GM21367 (cell line): ENCODE data around the gene ASCC1.

ENCODE experiments used
- ATAC-seq: cut with Tn5 transposase; IDR thresholded peaks from one replicate; pipeline ENCODE4 v1.9.1; 2021; ENCODE audit not compliant: unreplicated experiment

Gene ASCC1

GRCh38 chr10:72069751-72070526, 146.1 kb downstream of the ASCC1 start:
- ATAC-seq, result no peak

- ATAC-seq, result no peak
These were observed 147.1 kb downstream of the ASCC1 start for GRCh38 chr10:72068901-72069446.

DNA sequence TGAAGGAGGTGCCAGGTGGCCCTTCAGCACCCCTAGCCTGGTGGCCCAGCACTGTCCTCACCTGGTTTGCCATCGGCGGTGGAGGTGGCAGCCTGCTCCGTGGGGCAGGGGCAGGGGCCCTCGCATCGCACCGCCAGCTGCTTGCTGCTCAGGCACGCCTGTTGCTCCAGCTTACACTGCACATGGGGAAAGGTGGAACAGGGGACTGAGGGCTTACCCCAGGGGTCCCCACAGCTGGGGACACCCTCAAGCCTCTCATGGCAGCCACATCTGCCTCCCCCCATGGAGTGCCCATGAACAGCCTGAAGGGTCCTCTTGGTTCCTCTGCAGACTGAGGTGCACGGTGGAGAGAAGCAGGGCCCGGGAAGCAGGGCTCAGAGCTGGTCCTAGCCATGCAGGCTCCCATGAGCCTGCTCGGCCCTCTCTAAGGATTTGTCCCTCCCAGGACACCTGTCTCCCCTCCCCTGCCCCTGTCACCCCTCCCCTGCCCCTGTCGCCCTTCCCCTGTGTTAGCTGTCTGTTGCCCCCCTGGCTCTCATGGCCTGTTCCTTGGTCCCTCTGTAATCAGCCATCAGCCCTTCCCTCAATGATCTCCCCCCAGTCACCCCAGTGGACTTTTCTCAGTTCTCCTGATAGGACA, 147.8 kb downstream of the ASCC1 start:
- no peak for ATAC-seq

DNA sequence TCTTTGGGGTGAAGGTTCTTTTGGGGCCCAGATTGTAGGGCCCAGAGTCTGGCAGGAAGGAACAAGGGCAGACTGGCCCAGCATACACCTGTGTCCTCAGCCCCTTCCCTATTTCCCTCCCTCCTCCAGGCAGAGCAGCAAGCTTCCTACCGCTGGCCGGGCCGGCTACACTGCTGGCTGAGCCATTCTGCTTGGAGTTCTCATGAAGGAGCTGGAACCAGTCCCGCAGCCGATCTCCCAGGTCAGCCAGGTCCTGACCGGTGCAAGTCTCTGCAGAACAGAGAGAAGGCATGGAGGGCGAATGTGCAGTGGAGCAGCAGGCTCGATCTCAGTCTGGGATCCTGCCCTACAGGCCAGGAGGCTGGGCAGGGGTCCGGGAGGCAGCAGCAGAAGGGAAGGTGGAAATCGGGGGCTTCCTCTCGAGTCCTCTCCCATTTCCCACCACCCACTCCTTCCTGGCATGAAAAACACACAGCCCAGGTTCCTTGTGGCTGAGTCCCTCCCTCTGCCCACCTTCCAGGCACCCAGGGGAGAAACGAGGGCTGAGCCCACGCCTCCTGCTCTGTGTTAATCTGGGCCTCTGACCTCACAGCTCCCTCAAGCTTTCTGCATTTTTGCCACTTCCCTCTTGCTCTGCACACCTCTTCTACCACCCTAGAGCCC, 148.5 kb downstream of the ASCC1 start:
- no peak for ATAC-seq

- no peak for ATAC-seq
These were observed 149.5 kb downstream of the ASCC1 start for GRCh38 chr10:72066318-72067284.

DNA sequence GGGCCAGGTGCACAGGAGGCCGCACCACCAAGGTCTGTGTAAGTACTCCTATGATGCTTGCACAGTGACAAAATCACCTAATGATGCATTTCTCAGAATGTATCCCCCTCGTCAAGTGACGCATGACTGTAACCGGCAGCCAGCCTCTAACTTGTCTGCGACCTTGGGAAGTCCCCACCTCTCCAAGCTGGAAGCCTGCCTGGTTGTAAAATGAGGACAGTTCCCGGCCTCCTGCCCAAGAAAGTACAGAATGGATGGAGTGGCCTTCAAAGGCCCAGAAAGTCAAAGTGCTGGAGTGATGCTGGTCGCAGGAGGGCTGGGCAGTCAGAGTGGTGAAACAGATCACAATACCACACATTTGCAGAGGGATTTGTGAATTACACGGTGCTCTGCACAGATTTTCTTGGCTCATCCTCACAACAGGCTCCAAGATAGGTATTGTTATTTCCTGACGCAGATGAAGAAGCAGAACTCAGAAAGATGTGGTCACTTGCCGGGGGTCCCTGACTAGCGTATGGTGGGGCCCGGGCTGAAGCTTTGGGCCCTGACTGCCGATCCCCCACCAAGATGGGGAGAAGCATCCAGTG, 150.5 kb downstream of the ASCC1 start:
- no peak for ATAC-seq

DNA sequence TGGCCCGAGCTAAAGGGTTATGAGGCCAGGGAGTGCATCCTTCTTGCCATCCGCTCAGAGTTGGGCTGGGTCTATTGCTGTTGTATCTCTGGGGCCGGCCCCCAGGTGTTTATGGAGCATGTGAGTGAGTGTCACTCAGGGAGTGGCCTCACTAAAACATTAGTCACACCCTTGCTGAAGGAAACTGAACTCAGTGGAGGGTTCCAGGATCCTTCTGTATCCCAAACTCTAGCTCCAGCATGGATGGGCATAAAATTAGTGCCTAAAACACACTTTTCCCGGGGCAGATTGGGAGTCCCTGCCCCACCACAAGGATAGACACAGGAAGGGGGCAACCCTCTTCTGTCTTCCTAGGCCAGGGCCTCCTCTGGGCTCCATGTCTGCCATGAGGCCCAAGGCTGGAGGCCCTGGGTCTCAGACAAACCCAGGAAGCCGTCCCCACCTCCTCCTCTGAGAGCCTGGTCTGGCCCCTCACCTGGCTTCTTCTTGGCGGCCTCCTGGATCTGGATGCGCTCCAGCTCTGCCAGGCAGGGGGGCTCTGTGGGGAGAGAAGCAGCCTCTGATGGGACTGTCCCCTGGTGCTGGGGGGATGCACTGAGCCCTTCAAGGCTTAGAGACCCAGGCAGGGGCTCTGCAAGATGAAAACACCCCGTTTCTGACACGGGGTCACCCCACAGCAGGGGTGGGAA, 152.2 kb downstream of the ASCC1 start:
- ATAC-seq, result no peak

- no peak for ATAC-seq
These were observed 153.0 kb downstream of the ASCC1 start for GRCh38 chr10:72062832-72063702.

GRCh38 chr10:72062382-72062781, 153.7 kb downstream of the ASCC1 start:
- ATAC-seq, result no peak

DNA sequence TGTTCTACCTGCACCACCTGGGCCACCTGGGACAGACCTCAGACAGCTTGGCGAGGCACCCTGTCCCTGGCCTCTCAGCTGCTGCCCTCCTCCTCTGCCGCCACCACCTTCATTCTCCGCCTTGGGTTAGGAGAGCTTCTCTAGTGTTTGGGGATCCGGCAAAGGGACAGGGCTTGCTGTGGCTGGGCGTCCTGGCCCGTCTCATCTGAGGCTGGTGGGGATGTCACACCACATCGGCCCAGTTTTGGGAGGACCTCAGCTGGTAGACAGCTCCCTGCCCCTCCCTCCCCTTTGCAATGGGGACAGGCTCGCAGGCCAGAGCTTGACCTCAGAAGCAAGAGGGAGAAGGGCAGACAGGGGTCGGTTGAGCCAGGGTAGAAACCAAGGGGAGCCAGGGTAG, 154.1 kb downstream of the ASCC1 start:
- ATAC-seq, result no peak

- ATAC-seq, result no peak
These were observed 154.6 kb downstream of the ASCC1 start for GRCh38 chr10:72061491-72061890.

GRCh38 chr10:72059843-72060822, 155.9 kb downstream of the ASCC1 start:
- ATAC-seq, result no peak

DNA sequence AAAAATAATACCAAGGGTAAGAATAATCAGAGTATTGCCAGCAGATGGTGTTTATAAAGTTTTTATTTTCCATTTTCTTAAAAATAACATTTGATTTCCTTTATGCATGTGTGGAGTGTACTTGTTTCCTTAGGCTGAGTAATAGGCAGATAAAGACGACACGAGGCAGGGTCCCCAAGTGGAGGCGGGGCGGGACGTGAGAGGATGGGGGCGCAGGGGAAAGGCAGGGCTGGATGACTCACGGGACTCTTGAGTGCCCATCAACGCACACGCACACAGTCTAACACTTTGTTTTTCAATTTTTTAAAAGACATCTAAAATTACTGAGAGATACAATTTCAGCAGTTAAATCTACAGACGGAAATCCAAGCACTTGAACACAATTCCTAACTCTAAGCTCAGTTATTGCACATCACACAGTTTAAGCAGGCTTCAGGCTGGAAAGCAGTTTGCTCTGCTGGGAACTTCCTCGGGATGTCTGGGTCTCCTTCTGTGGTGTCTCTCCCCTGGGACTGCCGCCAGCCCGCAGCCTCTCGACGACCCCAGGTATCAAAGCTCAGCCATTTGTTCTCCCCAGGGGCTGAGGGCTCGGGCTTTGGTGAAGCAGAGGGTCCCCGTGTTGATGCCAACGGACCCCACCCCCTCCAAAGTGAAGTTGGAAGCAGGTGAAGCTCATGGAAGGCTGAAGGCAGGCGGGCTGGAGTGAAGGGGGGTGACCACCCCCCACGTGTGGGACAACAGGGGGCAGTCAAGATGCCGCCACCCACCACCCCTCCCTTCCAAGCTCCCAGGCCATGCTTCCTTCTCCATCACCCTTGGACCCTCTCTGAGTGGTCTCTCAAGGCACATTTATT, 156.9 kb downstream of the ASCC1 start:
- no peak for ATAC-seq

DNA sequence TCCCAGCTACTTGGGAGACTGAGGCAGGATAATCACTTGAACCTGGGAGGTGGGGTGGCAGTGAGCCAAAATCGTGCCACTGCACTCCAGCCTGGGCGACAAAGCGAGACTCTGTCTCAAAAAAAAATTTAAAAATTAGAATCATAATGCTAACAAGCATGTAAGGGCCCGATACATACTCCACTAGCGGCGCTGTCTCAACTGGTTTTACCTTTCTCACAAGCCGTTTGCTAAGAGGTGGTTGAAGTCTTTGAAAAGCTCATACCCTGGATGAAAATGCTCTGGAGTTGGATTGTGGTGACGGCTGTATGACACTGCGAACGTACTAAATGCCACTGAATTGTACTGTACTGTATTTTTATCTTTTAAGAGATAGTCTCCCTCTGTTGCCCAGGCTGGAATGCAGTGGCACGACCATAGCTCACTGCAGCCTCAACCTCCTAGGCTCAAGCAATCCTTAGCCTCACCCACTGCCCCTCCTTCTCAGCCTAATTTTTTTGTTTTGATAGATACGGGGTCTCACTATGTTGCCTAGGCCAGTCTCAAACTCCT, 157.7 kb downstream of the ASCC1 start:
- no peak for ATAC-seq

DNA sequence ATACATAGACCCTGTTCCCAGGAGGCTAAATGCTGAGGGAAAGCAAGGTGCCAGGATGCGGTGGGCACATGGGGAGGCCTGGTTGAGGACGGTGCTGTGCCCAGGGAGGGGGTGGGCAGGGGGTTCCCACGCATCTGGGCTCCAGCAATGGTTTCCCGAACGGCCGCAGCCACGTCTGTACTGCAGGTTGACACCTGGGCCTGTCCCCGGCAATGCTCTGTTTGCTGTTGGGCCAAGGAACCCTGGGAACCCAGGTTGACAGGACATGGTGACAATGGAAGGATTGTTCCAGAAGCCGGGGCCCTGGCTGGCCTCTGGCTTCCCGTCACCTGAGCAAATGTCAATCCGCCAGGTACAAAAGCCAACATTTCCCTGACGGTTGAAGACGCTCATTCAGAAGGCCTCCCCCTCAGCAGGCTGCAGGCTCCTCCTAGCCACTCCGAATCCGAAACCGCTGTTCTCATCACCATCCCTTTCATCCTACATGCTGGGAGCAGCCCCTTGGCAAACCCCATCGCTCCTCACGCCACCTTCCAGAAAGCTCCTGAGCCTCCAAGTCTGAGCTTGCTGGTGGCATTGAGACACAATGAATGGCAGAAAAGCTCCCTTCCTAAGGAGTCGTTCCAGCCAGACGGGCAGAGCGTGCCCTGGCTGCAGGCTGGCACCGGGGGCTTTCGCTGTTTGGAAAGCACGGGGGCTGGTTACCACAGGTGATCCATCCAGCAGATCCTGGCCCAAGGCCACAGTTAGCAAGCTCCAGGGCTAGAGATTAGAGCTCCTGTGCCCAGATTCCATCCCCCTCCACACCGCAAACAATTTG, 158.9 kb downstream of the ASCC1 start:
- no peak for ATAC-seq

DNA sequence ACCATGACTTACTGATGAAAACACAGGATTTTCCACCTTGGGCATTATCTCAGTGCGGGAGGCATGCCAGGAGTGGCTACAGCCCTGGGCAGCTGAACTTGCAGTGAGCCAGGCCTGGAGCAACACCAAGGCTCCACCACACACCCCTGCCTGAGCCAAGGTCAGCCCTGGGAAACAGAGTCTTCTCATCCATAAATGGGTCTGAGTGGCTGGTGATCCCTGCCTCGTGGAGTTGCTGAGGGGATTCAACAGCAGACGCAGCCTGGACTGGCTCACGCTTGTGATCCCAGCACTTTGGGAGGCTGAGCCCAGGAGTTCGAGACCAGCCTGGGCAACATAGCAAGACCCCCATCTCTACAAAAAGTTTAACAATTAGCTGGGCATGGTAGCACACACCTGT, 160.0 kb downstream of the ASCC1 start:
- no peak for ATAC-seq
